ENCODE results near the gene PXDN. TPM values are rescaled to one million over a fixed set of nuclear protein-coding genes. Genes with fewer than 3 reads are reported as not detected.
A peak's percentile ranks its signal among the peaks of the same experiment; 100 is the strongest.

PXDN gene
- total RNA-seq, 2 donors from 2014 or later, result 34.8 to 46.0 TPM

- intact Hi-C loops (cut with DNase I), result no loop called here
- no peak for ATAC-seq
- peak; percentile 13 for DNase-seq
Measured at GRCh38 chr2:1662606-1663180, 81.6 kb downstream of the PXDN start.

- no peak for ATAC-seq
- DNase-seq, result peak; percentile 15
- intact Hi-C loops (cut with DNase I), result no loop called here
Measured at GRCh38 chr2:1661891-1662605, 82.3 kb downstream of the PXDN start.

- peak; percentile 3 for DNase-seq
- intact Hi-C loops (cut with DNase I), result no loop called here
- ATAC-seq, result no peak
Measured at GRCh38 chr2:1660656-1661640, 83.4 kb downstream of the PXDN start.

GRCh38 chr2:1659951-1660565, 84.3 kb downstream of the PXDN start:
- peak; percentile 15 for DNase-seq
- intact Hi-C loops (cut with DNase I), result no loop called here
- ATAC-seq, result no peak

- intact Hi-C loops (cut with DNase I), result no loop called here
- DNase-seq (peak; percentile 16), ATAC-seq (no peak)
Measured at GRCh38 chr2:1658394-1659151, 85.7 kb downstream of the PXDN start.

GRCh38 chr2:1656961-1657841, 87.1 kb downstream of the PXDN start:
- ATAC-seq, result no peak
- intact Hi-C loops (cut with DNase I), result no loop called here
- DNase-seq, result peak; percentile 15

GRCh38 chr2:1656326-1656960, 87.9 kb downstream of the PXDN start:
- intact Hi-C loops (cut with DNase I), result no loop called here
- ATAC-seq (no peak), DNase-seq (peak; percentile 13)

- ATAC-seq, result no peak
- peak; percentile 8 for DNase-seq
- intact Hi-C loops (cut with DNase I), result no loop called here
Measured at GRCh38 chr2:1655461-1655860, 88.9 kb downstream of the PXDN start.

GRCh38 chr2:1654696-1655374, 89.5 kb downstream of the PXDN start:
- intact Hi-C loops (cut with DNase I), result loop anchor here in 1 of 2 donors (5.0 kb wide), 1 partner anchor 87 kb away; the partner anchor contains the start of gene PXDN
- peak in 1 of 2 donors; percentile 5 for ATAC-seq
- peak; percentile 16 for DNase-seq

GRCh38 chr2:1653956-1654695, 90.2 kb downstream of the PXDN start:
- intact Hi-C loops (cut with DNase I), result loop anchor here in 1 of 2 donors (5.0 kb wide), 1 partner anchor 88 kb away; the partner anchor contains the start of gene PXDN
- DNase-seq (peak; percentile 20), ATAC-seq (peak in 1 of 2 donors; percentile 38)

- peak; percentile 53 for DNase-seq
- intact Hi-C loops (cut with DNase I), result loop anchor here in 1 of 2 donors (5.0 kb wide), 1 partner anchor 90 kb away; the partner anchor contains the start of gene PXDN
- peak in 1 of 2 donors; percentile 6 for ATAC-seq
Measured at GRCh38 chr2:1652034-1652790, 92.1 kb downstream of the PXDN start.

GRCh38 chr2:1651121-1652033, 92.9 kb downstream of the PXDN start:
- intact Hi-C loops (cut with DNase I), result loop anchor here in 1 of 2 donors (5.0 kb wide), 1 partner anchor 91 kb away; the partner anchor contains the start of gene PXDN
- DNase-seq (peak; percentile 51), ATAC-seq (peak; percentile 3 to 42)

- no peak for ATAC-seq
- no peak for DNase-seq
- intact Hi-C loops (cut with DNase I), result loop anchor here in 1 of 2 donors (5.0 kb wide), 1 partner anchor 92 kb away; the partner anchor contains the start of gene PXDN
Measured at GRCh38 chr2:1650085-1650872, 94.0 kb downstream of the PXDN start.
